ENCODE measurements around the gene RPL37A. TPM values are rescaled to one million over a fixed set of nuclear protein-coding genes. Genes with fewer than 3 reads are reported as not detected.

RPL37A gene
- total and polyA plus RNA-seq, 9 of the 15 experiments (the other 6 are each of a cell fraction or from before 2014, with no cell fraction given) = 1,938 to 3,349 (median 2,436) TPM

DNA sequence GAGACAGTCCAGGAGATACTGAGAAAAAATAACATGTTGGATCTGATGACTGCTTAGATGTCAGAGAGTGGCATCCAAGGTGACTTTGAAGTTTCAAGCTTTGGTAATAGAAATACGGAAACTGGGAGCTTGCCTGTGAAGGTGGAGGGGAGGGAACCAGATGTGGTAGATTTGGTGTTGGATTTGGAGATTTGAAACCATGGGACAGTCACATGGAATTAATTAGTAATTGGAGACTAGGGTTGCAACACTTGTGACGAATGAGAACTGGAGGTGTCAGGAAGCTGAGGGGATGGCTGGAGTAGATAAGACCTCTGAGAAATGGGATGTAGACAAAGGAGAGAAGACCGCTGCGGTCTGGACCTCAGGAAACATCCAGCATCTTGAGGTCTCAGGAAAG, 46.7 kb downstream of the RPL37A start:
- in situ Hi-C loops (cut with MboI) = loop anchor here (25.0 kb wide), 1 partner anchor 967 kb away; no protein-coding TSS in a partner anchor
- peaks cover 0 to 37% of the 10 kb centered on the region in 2 experiments; a peak in 2 of 5 replicates for H3K27me3 ChIP-seq (ENCODE audit: control insufficient read depth in 2 of 2, insufficient read depth in 2 of 2, low read length in 2 of 2)
- H3K4me2 ChIP-seq (ENCODE audit: insufficient read depth, low read length) = no peak overlapping the region
- WGBS (ENCODE audit: insufficient coverage, low coverage, missing lambda C conversion rate) = 4% methylated on average over 4 of the region's 4 CpGs
- H3K27ac ChIP-seq (ENCODE audit: extremely low read depth, low read depth, low read length) = no peak overlapping the region
- H3K9me1 ChIP-seq (ENCODE audit: control insufficient read depth, insufficient read depth, low read length) = no peaks in the 10 kb centered on the region
- DNase-seq (ENCODE audit: extremely low read depth in 1 of 4, low spot score in 3 of 4) = peak in 2 of 4 experiments; percentile 13 to 29
- H2AFZ ChIP-seq (ENCODE audit: low read depth, low read length) = no peak overlapping the region
- ChIA-PET CTCF (ENCODE audit: low intra/inter-chr PET ratio) (no interaction called here), POLR2A (interaction anchor here (0.5 kb wide), 1 partner anchor 83 kb away, joined by 3 read pairs; no protein-coding TSS in a partner anchor)
- no peaks in the 10 kb centered on the region; a peak in 1 of 5 replicates for H3K4me1 ChIP-seq (replicated peaks in 1 of 2; ENCODE audit: control insufficient read depth in 2 of 2, insufficient read depth in 2 of 2, low read length in 2 of 2)
- H4K20me1 ChIP-seq (replicated peaks; ENCODE audit: control insufficient read depth, insufficient read depth, low read length) = no peaks in the 10 kb centered on the region
- no peak overlapping the region for H3K9ac ChIP-seq (ENCODE audit: insufficient read depth in 1 of 2, low read depth in 2 of 2, low read length in 2 of 2)
- BruUV-seq (replicated peaks) = no TSS peak
- no peak for FAIRE-seq
- H3K9me3 ChIP-seq (replicated peaks; ENCODE audit: control insufficient read depth, insufficient read depth, low read depth, low read length) = no peaks in the 10 kb centered on the region
- intact Hi-C loops (cut with micrococcal nuclease) = no loop called here
- H3K4me3 ChIP-seq = no peak overlapping the region
- peak; percentile 50; the same call in 2 of the 3 replicates for ATAC-seq
- no peaks in the 10 kb centered on the region for H3K36me3 ChIP-seq (ENCODE audit: control insufficient read depth, insufficient read depth, low read length)
- H3K79me2 ChIP-seq (ENCODE audit: control insufficient read depth, insufficient read depth, low read length) = no peaks in the 10 kb centered on the region
- TF ChIP-seq MXI1 (IDR thresholded peaks at IDR 0.05; ENCODE audit: low read depth, low read length) (no peak), RNF2 (IDR thresholded peaks at IDR 0.05) (no peak), MEIS2 (IDR thresholded peaks at IDR 0.05; ENCODE audit: partially characterized antibody) (peak; percentile 72), FOSL1 (tag; conservative IDR thresholded peaks at IDR 0.05) (peak; percentile 73), PML (IDR thresholded peaks at IDR 0.05; ENCODE audit: low read length) (no peak), MCM7 (IDR thresholded peaks at IDR 0.05) (no peak)
- TF ChIP-seq, protein P1, sequence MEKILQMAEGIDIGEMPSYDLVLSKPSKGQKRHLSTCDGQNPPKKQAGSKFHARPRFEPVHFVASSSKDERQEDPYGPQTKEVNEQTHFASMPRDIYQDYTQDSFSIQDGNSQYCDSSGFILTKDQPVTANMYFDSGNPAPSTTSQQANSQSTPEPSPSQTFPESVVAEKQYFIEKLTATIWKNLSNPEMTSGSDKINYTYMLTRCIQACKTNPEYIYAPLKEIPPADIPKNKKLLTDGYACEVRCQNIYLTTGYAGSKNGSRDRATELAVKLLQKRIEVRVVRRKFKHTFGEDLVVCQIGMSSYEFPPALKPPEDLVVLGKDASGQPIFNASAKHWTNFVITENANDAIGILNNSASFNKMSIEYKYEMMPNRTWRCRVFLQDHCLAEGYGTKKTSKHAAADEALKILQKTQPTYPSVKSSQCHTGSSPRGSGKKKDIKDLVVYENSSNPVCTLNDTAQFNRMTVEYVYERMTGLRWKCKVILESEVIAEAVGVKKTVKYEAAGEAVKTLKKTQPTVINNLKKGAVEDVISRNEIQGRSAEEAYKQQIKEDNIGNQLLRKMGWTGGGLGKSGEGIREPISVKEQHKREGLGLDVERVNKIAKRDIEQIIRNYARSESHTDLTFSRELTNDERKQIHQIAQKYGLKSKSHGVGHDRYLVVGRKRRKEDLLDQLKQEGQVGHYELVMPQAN (IDR thresholded peaks at IDR 0.05; ENCODE audit: borderline replicate concordance) = no peak
- TF ChIP-seq, protein P2, sequence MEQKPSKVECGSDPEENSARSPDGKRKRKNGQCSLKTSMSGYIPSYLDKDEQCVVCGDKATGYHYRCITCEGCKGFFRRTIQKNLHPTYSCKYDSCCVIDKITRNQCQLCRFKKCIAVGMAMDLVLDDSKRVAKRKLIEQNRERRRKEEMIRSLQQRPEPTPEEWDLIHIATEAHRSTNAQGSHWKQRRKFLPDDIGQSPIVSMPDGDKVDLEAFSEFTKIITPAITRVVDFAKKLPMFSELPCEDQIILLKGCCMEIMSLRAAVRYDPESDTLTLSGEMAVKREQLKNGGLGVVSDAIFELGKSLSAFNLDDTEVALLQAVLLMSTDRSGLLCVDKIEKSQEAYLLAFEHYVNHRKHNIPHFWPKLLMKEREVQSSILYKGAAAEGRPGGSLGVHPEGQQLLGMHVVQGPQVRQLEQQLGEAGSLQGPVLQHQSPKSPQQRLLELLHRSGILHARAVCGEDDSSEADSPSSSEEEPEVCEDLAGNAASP (IDR thresholded peaks at IDR 0.05) = no peak
- TF ChIP-seq, protein P3, sequence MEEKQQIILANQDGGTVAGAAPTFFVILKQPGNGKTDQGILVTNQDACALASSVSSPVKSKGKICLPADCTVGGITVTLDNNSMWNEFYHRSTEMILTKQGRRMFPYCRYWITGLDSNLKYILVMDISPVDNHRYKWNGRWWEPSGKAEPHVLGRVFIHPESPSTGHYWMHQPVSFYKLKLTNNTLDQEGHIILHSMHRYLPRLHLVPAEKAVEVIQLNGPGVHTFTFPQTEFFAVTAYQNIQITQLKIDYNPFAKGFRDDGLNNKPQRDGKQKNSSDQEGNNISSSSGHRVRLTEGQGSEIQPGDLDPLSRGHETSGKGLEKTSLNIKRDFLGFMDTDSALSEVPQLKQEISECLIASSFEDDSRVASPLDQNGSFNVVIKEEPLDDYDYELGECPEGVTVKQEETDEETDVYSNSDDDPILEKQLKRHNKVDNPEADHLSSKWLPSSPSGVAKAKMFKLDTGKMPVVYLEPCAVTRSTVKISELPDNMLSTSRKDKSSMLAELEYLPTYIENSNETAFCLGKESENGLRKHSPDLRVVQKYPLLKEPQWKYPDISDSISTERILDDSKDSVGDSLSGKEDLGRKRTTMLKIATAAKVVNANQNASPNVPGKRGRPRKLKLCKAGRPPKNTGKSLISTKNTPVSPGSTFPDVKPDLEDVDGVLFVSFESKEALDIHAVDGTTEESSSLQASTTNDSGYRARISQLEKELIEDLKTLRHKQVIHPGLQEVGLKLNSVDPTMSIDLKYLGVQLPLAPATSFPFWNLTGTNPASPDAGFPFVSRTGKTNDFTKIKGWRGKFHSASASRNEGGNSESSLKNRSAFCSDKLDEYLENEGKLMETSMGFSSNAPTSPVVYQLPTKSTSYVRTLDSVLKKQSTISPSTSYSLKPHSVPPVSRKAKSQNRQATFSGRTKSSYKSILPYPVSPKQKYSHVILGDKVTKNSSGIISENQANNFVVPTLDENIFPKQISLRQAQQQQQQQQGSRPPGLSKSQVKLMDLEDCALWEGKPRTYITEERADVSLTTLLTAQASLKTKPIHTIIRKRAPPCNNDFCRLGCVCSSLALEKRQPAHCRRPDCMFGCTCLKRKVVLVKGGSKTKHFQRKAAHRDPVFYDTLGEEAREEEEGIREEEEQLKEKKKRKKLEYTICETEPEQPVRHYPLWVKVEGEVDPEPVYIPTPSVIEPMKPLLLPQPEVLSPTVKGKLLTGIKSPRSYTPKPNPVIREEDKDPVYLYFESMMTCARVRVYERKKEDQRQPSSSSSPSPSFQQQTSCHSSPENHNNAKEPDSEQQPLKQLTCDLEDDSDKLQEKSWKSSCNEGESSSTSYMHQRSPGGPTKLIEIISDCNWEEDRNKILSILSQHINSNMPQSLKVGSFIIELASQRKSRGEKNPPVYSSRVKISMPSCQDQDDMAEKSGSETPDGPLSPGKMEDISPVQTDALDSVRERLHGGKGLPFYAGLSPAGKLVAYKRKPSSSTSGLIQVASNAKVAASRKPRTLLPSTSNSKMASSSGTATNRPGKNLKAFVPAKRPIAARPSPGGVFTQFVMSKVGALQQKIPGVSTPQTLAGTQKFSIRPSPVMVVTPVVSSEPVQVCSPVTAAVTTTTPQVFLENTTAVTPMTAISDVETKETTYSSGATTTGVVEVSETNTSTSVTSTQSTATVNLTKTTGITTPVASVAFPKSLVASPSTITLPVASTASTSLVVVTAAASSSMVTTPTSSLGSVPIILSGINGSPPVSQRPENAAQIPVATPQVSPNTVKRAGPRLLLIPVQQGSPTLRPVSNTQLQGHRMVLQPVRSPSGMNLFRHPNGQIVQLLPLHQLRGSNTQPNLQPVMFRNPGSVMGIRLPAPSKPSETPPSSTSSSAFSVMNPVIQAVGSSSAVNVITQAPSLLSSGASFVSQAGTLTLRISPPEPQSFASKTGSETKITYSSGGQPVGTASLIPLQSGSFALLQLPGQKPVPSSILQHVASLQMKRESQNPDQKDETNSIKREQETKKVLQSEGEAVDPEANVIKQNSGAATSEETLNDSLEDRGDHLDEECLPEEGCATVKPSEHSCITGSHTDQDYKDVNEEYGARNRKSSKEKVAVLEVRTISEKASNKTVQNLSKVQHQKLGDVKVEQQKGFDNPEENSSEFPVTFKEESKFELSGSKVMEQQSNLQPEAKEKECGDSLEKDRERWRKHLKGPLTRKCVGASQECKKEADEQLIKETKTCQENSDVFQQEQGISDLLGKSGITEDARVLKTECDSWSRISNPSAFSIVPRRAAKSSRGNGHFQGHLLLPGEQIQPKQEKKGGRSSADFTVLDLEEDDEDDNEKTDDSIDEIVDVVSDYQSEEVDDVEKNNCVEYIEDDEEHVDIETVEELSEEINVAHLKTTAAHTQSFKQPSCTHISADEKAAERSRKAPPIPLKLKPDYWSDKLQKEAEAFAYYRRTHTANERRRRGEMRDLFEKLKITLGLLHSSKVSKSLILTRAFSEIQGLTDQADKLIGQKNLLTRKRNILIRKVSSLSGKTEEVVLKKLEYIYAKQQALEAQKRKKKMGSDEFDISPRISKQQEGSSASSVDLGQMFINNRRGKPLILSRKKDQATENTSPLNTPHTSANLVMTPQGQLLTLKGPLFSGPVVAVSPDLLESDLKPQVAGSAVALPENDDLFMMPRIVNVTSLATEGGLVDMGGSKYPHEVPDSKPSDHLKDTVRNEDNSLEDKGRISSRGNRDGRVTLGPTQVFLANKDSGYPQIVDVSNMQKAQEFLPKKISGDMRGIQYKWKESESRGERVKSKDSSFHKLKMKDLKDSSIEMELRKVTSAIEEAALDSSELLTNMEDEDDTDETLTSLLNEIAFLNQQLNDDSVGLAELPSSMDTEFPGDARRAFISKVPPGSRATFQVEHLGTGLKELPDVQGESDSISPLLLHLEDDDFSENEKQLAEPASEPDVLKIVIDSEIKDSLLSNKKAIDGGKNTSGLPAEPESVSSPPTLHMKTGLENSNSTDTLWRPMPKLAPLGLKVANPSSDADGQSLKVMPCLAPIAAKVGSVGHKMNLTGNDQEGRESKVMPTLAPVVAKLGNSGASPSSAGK (IDR thresholded peaks at IDR 0.05) = no peak
